ACHN (cell line): ENCODE measurements around the gene COL4A1.

ENCODE experiments used
- DNase-seq: peaks from one replicate; pipeline ENCODE4 v3.0.0-alpha.2; 2015
- in situ Hi-C: cut with HindIII; loops from 2 replicates; pipeline ENCODE4 v1.10.0; 2017; ENCODE audit warnings: low sequenced_read_pairs, low pct_ligation_motif_present, low pct_unique_long_range_greater_than_20kb

The COL4A1 gene

GRCh38 chr13:110109910-110110309 is 197.0 kb downstream of the COL4A1 start:
- in situ Hi-C loops, result no loop called here
- DNase-seq, result peak; percentile 36

DNA sequence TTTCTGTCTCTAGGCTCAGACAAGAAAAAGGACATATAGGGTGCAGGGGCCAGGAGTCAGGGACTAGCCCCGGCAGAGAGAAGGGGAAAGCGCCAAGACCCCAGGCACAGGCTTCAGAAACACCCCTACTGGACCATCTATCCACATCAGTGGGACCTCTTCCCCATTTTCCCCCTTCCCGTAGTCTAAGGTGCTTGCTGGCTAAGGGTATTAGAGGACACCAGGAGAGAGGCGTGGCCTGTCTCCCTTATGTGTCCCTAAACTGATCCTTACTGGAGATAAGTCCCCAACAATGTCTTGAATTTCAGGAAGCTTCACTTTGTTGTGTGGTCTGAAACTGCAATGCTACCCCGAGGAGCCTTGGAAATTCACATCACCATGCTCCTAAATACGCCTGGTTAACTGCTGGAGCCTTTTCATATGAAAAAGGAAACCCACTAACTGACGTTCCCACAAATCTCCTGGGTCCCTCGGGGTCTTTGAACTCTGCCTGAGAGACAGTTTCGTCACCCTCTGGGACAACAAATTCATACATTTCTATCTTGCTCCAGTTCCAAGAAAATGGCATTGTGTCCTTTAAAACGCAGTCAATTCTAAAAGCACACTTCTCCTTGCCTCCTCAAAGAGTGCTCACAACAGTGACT is 197.7 kb downstream of the COL4A1 start:
- DNase-seq, result no peak

DNA sequence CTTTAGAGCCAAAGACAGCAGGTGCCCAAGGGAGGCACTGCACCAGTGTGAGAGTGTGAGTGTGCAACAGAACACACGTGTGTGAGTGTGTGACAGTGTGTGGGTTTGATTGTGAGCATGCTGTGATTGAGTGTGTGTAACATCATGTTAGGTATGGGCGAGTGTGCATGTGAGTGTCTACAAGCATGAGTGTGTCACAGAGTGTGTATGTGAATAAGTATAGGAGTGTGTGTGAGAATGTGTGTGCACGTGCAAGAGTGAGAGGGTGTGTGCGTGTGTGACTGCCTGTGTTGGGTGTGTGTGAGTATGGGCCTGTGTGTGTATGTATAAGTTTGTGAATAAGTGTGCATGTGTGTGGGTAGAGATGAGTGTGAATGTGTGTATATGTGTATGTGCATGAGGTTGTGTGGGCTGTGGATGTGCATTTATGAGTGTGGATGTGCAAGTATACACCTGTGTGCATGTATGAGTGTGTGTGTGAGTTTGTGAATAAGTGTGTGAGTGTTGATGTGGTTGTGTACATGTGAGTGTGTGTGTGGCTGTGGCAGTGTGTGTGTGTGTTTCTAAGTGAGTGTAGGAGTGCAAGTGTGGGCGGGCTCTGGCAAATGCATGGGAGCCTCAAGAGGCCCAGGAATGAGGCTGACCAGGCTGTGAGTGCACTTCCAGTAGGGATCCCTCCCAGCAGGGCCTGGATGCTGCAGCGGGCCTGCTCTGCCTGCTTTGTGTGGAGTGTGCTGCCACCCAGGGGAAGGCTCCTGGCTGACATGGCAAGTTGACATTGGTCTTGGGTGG is 198.4 kb downstream of the COL4A1 start:
- in situ Hi-C loops, result no loop called here
- peak; percentile 79 for DNase-seq

More for the DNA sequence above, 197.7 kb downstream of the COL4A1 start:
- in situ Hi-C loops, result no loop called here

GRCh38 chr13:110107568-110108347 is 199.2 kb downstream of the COL4A1 start:
- DNase-seq, result no peak
- in situ Hi-C loops, result no loop called here

GRCh38 chr13:110106726-110107125 is 200.2 kb downstream of the COL4A1 start:
- in situ Hi-C loops, result no loop called here
- no peak for DNase-seq

DNA sequence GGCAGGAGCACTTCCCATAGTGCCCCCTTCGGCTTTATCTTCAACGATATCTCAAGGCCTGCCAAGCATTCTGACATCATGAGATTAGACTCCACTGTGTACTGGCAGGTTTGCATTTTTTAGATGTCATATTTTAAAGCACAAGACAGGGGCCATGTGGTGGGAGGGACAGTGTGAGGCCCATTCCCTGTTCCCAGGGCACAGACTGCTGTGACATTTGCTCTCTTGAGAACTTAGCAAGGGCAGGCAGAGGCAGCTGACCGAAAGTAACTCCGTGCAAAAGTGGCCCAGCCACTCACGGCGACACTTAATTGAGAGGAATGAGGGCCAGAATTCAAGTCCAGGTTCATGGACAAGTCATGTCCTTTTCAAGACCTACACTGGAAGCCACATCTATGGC is 201.8 kb downstream of the COL4A1 start:
- in situ Hi-C loops, result no loop called here
- no peak for DNase-seq

DNA sequence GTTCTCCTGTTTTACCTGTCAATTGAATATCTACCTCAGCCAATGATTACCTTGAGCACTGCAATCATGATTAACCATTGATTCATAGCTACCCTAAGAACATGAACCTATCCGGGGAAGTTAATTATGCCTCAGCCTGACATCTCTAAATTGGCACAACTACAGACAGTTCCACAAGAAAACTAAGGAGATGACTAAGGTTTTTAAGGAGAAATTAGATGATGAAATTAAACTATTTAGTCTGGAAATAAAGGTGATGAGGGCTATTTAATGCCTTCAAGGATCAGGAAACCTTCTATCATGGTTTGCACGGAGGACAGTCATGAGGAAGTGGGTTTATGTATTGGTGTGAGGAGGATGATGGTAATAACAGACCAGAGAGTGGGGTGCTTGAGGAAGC is 203.4 kb downstream of the COL4A1 start:
- in situ Hi-C loops, result no loop called here
- DNase-seq, result no peak

DNA sequence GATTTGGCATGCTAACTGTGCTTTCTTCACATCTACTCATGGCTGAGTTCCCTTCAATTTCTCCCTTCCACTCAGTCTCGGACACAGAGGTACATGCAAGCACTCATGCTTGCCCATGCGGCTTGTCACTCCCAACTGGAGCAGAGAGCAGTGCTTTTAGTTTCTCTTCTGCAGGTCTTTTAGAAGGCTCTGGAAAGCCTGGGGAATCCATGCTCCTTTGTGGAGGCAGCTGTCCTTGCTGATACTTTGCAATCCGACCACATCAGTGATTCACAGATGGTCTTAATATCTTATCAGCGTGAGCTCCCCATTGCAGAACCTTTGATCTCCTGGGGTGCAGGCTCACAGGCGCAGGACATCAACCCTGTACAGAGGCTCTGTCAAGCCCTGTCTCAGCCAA is 203.9 kb downstream of the COL4A1 start:
- no peak for DNase-seq
- in situ Hi-C loops, result no loop called here

GRCh38 chr13:110102053-110102452 is 204.9 kb downstream of the COL4A1 start:
- in situ Hi-C loops, result no loop called here
- no peak for DNase-seq

- in situ Hi-C loops, result no loop called here
- no peak for DNase-seq
Measured at GRCh38 chr13:110099922-110100321, 207.0 kb downstream of the COL4A1 start.
